GM18526 (cell line): Measurements from ENCODE around the gene CTNNA2.

Experiments
- POLR2A ChIP-seq: IDR thresholded peaks from 3 replicates; pipeline ENCODE4 v1.6.1; 2011; ENCODE audit not compliant: insufficient read length; ENCODE audit errors: extremely low read depth

The CTNNA2 gene

DNA sequence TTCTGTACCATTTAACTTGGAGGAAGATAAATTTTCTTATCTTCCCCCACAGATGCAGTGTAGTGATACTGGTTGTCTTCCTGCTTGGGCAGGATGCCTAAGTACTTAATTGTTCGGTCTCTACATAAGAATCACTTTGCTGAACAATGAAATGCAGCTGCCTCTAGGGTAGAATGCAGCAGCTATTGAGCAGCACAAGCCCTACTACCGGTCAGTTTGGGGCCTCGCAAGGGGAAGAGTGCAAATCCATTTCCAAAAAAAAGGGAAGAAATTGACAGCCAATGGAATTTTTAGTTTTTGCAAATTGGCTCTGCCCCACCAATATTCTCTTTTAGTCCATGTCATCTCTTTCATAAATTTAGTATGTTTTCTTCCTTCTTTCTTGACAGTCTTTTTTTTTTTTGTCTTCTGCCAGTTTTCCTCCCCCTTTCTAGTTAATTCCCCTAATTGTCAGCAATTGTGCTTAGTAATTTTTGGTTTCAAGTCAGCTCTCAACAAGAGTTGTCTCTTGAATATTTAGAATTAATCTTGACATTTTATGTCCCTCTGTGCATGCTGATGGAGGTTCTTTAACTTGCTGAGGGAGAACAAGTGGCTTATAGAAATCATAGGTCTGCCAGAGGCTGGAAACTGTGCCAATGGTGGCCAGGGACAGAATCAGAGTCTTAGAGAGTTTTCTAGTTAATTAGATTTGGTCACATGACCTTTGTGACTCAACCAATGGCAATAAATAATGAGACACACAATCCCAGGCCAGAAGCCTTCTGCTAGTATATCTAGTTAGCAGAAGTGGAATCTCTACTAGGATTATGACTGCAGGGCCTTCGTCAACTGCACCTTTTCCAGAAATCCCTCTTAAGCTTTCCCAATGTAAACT lies 270.0 kb downstream of the CTNNA2 start:
- TF ChIP-seq POLR2A, result no peak

DNA sequence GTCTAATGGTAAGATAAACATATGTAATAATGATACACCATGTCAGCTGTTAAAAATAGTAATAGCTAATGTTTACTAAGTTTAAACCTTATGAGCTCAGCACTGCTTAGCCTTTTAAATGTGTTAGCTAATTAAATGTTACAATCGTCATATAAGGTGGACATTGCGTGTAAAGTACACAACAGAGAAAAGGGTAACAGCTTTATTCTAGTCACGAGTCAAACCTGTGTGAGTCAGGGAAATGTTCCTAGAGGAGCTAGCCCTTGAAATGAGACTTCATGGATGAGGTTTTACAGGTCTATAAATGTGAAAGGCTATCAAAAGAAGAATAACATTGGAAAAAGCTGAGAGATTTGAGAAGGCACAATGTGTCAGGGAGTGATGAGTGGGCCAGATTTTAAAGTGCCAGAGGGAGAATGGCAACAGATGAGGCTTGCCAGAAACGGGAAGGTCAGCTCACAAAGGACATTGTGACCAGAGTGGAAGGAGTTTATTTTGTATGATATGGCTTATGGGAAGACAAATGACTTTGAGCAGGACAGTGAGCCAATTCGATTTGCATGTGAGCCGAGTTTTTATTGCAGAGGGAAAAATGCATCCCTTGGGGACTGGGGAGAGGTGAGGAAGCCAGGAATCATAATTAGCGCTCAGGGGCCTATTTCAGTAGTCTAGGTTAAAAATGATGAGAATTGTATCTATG lies 276.3 kb downstream of the CTNNA2 start:
- TF ChIP-seq POLR2A, result no peak

DNA sequence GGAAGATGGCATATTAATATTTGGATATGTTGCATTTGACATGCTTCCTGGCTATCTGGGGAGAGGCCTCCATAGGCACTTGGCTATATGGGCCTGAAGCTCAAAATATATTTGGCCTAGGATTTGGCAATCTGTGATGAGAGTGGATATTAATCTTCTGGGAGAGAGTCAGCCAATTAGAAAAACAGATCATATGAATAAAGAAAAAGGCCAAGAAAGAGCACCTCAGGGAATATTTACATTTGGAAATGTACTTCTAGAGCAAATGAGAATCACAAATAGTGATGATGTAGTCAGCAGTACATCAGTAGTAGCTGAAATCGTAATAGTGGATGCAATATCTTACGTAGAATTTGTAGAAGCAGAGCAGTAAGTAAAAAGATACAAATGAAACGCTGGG lies 277.0 kb downstream of the CTNNA2 start:
- no peak for TF ChIP-seq POLR2A

DNA sequence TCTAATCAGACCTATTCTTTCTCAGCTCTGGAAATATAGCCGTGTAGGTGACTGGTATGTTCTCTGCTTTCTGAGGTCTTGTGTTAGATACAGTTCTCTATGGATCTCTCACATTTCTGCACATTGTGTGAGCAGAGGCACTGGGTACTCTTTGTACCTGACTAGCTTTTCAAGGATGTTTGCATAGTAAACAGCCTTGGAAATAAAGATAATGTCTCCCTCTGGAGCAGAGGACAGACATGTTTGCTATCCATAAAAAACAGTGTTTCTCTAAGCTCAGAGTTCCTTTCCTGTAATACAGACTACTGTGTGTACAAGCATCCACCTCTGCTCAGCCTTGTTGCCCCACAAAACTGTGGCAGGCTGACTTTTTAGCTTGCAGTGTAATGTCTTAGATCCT lies 279.2 kb downstream of the CTNNA2 start:
- no peak for TF ChIP-seq POLR2A

DNA sequence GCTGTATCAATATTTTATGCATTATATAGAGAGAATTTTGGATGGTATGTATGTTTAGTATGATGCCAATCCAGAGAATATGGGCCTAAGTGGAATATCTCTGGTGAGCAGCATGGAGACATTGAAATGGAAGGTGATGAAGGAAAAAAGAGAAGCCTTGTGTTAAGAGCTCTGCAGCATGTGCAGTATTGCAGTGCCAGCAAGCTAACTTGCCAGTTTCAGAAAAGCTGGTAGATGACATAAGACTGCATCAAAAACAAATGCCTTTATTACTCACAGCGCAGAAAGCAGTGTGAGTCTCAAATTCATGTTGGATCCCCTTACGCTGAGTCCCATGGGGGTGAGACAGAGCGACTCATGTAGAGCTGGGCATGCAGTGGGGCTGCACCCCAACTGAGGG lies 280.2 kb downstream of the CTNNA2 start:
- no peak for TF ChIP-seq POLR2A

DNA sequence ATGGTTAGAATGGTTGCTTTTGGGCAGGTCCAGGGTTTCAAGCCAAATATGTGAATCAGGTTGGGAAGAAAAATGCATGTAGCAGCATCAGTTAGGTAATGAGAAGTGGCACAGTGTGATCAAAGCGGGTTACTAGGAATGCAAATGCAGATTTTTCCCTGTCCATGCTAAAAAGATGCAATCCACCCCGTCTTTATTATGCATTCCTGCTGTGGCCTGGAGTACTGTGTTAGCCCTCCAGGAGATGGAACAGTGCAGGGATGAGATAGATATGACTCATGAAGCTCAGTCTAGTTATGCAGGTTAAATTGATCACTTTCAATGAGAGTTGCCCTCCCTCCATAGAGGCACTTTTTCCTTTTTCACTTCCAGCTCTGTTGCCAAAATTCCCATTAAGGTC lies 283.8 kb downstream of the CTNNA2 start:
- TF ChIP-seq POLR2A, result no peak

DNA sequence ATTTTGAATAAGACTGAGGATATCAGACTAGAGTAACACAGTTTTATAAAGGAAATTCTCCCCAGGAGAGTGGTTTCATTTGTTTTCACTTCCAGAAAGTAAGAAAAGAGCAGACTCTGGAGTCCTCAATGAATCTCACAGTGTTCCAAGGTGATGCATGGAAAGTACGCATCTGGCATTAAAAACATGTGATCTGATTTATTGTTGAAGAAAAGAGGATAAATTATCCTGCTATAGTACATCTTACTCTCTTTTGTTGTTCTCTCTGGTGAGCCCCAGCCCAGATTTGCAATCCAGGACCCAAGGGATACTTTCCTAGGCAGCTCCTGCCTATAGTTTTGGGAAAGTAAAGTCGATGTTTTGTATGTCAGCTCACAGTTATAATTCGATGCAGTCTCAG lies 285.9 kb downstream of the CTNNA2 start:
- TF ChIP-seq POLR2A, result no peak

DNA sequence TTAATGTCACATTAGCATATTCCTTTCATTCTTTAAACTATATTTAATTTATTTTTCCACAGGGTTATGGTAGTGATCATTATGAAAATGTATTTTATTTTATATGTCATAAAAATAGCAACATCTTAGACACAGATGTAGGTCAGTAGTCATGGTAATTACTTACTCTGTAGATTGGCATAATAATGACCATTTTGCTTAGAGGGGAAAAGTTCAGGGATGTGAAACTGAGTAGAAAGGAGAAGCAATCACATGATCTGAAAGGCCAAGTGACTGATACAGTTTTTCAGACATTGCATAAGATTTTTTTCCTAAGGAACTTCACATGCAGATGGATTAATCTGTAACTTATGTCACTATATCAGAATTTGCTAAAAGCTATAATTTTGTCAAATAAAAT lies 286.9 kb downstream of the CTNNA2 start:
- TF ChIP-seq POLR2A, result no peak

DNA sequence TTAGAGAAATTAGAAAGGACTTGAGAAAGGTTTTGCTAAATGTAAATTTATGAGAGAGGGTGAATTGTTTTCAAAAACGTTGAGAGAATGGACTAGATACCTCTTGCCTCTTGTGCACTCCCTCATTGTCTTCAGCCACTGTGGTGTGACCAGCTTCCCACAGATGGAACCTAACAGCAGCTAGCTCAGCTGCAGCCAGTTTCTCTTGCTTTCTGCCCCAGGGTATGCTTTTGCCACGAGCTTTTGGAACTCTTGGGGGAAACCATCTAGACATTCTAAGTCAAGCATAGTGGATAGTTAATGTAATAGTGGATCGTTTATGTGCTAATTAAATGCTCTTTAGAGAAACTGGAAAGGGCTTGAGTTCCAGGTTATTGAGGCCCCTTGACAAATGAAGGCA lies 288.2 kb downstream of the CTNNA2 start:
- no peak for TF ChIP-seq POLR2A

DNA sequence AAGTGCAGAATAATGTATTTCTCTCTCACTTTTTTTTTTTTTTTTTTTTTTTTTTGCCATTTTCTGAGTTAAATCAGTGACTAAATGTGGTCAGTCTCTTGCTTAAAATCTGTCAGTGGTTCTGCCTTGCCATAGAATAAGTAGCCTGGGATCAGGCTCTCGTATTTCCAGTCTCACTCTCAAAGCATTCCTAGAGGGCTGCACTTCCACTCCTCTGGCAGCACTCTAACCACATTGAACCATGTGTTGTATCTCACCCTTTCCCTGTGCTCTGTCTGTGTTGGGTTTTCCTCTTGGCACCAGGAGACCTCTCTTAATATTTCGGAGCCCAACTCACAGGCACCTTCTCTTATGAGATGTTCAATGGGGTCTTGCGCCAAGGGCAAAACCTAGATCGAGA lies 304.4 kb downstream of the CTNNA2 start:
- no peak for TF ChIP-seq POLR2A

DNA sequence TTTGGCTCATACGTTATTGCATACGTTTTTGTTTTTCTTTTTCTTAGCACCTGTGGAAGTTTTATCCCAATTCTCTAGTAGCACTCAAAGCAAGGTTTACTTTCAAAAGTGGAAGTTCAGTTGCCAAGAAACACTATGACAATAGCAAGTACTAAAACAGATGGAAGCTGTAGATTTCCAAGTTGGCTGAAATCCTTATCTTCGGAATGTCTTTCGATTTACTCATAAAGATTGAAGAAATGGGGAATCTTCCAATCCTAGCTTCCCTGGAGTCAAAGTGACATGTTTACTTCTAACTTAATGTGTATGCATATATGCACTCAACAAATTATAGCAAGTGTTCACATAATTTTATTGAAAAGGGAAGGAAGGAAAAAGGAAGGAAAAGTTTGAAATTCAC lies 307.4 kb downstream of the CTNNA2 start:
- no peak for TF ChIP-seq POLR2A

DNA sequence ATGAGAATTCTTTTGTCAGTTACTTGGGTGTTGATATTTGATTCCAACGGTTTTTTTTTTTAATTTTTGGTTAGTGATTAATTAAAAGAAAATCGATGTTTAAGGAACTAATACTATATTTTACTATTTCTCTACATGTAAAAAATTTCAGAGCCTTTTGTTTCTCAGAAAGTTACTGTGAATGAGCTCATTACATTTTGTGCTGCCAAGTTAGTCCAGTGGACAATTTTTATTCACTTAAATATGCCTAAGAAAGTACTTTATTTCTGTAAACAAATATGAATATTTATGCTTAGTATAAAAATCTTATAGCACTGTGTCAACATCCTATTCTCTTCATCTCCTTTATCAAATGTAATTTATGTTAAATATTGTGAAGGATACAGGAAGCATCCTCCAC lies 309.3 kb downstream of the CTNNA2 start:
- no peak for TF ChIP-seq POLR2A

DNA sequence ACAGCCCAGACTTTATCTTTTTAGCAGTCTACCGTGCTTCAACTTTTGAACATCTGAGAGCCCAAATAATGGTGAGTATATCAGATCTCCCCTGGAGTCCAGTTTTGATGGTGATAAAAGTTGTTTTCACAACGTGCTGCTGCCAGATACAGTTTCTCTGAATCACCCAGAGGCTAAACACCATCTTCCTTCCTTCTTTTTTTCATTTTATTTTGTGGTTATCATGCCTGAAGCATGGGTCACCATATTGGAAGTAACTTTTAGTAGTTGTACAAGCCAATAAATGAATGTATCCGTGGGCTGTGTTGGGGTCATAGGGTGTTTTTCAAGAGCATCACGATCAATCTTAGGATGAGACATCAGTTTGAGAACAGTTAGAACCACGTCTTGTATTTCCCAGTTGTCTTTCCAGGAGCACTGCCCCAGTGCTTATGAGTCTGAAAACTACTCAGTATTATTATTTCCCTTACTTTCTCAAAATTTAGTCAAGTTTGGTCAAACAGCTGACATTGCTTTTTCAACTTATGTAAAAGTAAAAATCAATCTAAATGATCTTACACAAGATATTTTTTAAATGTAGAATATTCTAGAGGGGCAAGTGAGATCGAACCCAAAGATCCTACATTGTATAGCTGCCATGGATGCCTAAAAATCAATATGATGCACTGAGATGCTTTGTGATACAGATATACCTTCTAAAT lies 311.4 kb downstream of the CTNNA2 start:
- TF ChIP-seq POLR2A, result no peak

DNA sequence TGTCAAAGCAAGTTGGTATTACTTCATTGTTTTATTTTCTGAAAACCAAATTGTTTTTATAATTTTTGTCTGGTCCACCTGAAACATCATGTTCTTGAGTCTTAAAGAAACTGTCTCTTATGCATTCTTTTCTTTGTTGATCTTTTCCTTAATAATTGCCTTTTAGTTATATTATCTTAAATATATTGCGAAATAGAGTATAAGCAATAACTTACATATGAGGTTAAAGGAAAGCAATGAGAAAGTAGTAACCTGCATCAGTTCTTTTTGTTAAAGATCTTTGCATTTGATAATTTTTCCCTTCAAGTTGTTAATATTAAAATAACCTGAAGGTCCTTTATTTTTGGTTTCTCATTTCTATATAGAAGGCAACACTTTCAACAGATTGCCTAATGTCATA lies 315.0 kb downstream of the CTNNA2 start:
- TF ChIP-seq POLR2A, result no peak

DNA sequence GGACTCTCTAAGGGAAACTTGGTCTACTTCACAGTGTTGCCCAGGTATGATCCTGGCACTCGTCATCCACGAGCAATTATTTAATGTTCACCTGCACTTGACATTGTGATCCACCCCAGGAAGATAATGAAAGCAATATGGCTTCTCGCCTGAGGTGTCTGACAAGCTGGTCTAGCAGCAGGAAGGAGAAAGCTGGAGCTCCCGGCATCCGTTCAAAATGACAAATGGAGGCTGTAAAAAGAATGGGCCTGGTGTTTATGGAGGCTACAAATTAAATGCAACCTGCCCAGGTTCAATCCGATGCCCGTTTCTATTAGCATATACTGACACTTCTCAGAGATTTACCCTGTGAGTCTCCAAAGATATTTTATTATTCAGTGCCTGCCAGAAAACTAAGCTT lies 317.6 kb downstream of the CTNNA2 start:
- TF ChIP-seq POLR2A, result no peak

DNA sequence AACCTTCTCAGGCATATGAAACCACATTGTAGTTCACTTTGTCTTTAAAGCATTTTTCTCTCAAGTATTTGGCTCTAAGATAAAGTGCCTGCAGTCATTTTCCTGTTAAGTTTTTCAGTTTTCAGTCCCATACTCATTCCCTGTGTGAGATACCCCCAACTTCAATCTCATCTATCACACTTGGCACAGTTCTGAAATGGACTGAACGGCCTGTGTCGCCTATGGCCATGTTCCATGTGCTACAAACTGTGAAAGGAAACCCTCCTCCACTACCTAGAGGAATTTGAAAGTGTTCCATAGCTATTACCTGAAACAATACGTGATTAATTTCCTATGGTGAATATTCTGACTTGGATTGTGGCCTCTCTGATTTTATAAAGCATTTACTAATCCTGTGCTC lies 319.1 kb downstream of the CTNNA2 start:
- TF ChIP-seq POLR2A, result no peak

DNA sequence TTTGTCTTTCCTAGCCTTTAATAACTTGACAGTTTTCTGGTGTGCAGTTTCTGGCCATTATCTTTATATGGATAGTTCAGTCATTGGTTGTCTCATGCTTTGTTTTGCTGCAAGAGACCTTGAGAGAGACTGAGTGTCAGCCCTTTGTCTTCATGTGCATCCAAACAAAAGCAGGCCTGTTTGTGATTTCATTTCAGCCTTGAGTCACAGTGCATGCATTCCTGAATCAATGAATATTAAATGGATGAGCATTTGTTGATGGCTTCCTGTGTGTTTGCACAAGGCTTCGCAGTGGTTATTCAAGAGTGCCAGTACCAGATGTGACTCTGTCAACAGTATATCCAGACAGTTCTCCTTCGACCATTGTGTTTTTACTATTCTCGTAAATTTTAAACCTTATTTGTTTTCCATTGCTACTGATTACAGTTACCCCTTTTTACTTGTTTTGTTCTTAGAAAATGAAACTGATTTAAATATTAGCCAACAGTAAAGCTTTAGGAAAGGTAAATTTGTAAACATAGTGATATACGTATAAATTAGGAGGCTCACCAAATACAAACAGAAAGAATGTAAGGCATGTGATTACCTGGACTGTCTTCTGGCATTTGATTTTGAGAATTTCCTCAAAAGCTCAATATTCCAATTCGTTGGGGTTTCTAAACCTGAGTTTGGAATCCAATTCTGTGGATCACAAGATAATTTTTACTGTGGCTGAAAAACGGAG lies 319.8 kb downstream of the CTNNA2 start:
- TF ChIP-seq POLR2A, result no peak
